ENCODE measurements around the gene WDFY4.

WDFY4 gene

GRCh38 chr10:48900371-48900801 lies 215.7 kb downstream of the WDFY4 start:
- H3K27me3 ChIP-seq (ENCODE audit: control insufficient read depth, insufficient read depth, low read length): peaks cover 2% of the 10 kb centered on the region
- no peaks in the 10 kb centered on the region for H3K4me1 ChIP-seq (ENCODE audit: control insufficient read depth, insufficient read depth, low read length)
- H3K4me3 ChIP-seq (ENCODE audit: low read length): no peak overlapping the region
- H3K36me3 ChIP-seq (ENCODE audit: control insufficient read depth, insufficient read depth, low read length): no peaks in the 10 kb centered on the region
- H3K27ac ChIP-seq (ENCODE audit: low read depth, low read length): no peak overlapping the region
- H3K9ac ChIP-seq (ENCODE audit: low read length): no peak overlapping the region

- H3K9ac ChIP-seq (ENCODE audit: low read length): no peak overlapping the region
- no peak overlapping the region for H3K27ac ChIP-seq (ENCODE audit: low read depth, low read length)
- peaks cover 2% of the 10 kb centered on the region for H3K27me3 ChIP-seq (ENCODE audit: control insufficient read depth, insufficient read depth, low read length)
- no peak overlapping the region for H3K4me3 ChIP-seq (ENCODE audit: low read length)
- H3K36me3 ChIP-seq (ENCODE audit: control insufficient read depth, insufficient read depth, low read length): no peaks in the 10 kb centered on the region
- no peaks in the 10 kb centered on the region for H3K4me1 ChIP-seq (ENCODE audit: control insufficient read depth, insufficient read depth, low read length)
Observed at GRCh38 chr10:48901319-48901718, 216.6 kb downstream of the WDFY4 start.

GRCh38 chr10:48902096-48902495 lies 217.4 kb downstream of the WDFY4 start:
- Histone ChIP-seq H3K9ac (ENCODE audit: low read length) (no peak overlapping the region), H3K27me3 (ENCODE audit: control insufficient read depth, insufficient read depth, low read length) (no peaks in the 10 kb centered on the region), H3K27ac (ENCODE audit: low read depth, low read length) (no peak overlapping the region), H3K4me3 (ENCODE audit: low read length) (no peak overlapping the region), H3K4me1 (ENCODE audit: control insufficient read depth, insufficient read depth, low read length) (no peaks in the 10 kb centered on the region), H3K36me3 (ENCODE audit: control insufficient read depth, insufficient read depth, low read length) (no peaks in the 10 kb centered on the region)

GRCh38 chr10:48903151-48903550 lies 218.5 kb downstream of the WDFY4 start:
- Histone ChIP-seq H3K27me3 (ENCODE audit: control insufficient read depth, insufficient read depth, low read length) (no peaks in the 10 kb centered on the region), H3K4me3 (ENCODE audit: low read length) (no peak overlapping the region), H3K4me1 (ENCODE audit: control insufficient read depth, insufficient read depth, low read length) (no peaks in the 10 kb centered on the region), H3K9ac (ENCODE audit: low read length) (no peak overlapping the region), H3K27ac (ENCODE audit: low read depth, low read length) (no peak overlapping the region), H3K36me3 (ENCODE audit: control insufficient read depth, insufficient read depth, low read length) (no peaks in the 10 kb centered on the region)

- Histone ChIP-seq H3K36me3 (ENCODE audit: control insufficient read depth, insufficient read depth, low read length) (no peaks in the 10 kb centered on the region), H3K27me3 (ENCODE audit: control insufficient read depth, insufficient read depth, low read length) (no peaks in the 10 kb centered on the region), H3K4me1 (ENCODE audit: control insufficient read depth, insufficient read depth, low read length) (no peaks in the 10 kb centered on the region), H3K9ac (ENCODE audit: low read length) (no peak overlapping the region), H3K27ac (ENCODE audit: low read depth, low read length) (no peak overlapping the region), H3K4me3 (ENCODE audit: low read length) (no peak overlapping the region)
Observed at GRCh38 chr10:48904861-48905260, 220.2 kb downstream of the WDFY4 start.

GRCh38 chr10:48905311-48905710 lies 220.6 kb downstream of the WDFY4 start:
- H3K4me1 ChIP-seq (ENCODE audit: control insufficient read depth, insufficient read depth, low read length): no peaks in the 10 kb centered on the region
- H3K27ac ChIP-seq (ENCODE audit: low read depth, low read length): no peak overlapping the region
- H3K27me3 ChIP-seq (ENCODE audit: control insufficient read depth, insufficient read depth, low read length): no peaks in the 10 kb centered on the region
- H3K4me3 ChIP-seq (ENCODE audit: low read length): no peak overlapping the region
- H3K9ac ChIP-seq (ENCODE audit: low read length): no peak overlapping the region
- no peaks in the 10 kb centered on the region for H3K36me3 ChIP-seq (ENCODE audit: control insufficient read depth, insufficient read depth, low read length)

- Histone ChIP-seq H3K4me3 (ENCODE audit: low read length) (no peak overlapping the region), H3K9ac (ENCODE audit: low read length) (no peak overlapping the region), H3K27ac (ENCODE audit: low read depth, low read length) (no peak overlapping the region), H3K27me3 (ENCODE audit: control insufficient read depth, insufficient read depth, low read length) (no peaks in the 10 kb centered on the region), H3K36me3 (ENCODE audit: control insufficient read depth, insufficient read depth, low read length) (no peaks in the 10 kb centered on the region), H3K4me1 (ENCODE audit: control insufficient read depth, insufficient read depth, low read length) (no peaks in the 10 kb centered on the region)
Observed at GRCh38 chr10:48906841-48907240, 222.2 kb downstream of the WDFY4 start.

GRCh38 chr10:48907730-48908129 lies 223.1 kb downstream of the WDFY4 start:
- Histone ChIP-seq H3K9ac (ENCODE audit: low read length) (no peak overlapping the region), H3K36me3 (ENCODE audit: control insufficient read depth, insufficient read depth, low read length) (no peaks in the 10 kb centered on the region), H3K4me3 (ENCODE audit: low read length) (no peak overlapping the region), H3K4me1 (ENCODE audit: control insufficient read depth, insufficient read depth, low read length) (no peaks in the 10 kb centered on the region), H3K27ac (ENCODE audit: low read depth, low read length) (no peak overlapping the region), H3K27me3 (ENCODE audit: control insufficient read depth, insufficient read depth, low read length) (no peaks in the 10 kb centered on the region)

GRCh38 chr10:48910548-48910947 lies 225.9 kb downstream of the WDFY4 start:
- no peaks in the 10 kb centered on the region for H3K36me3 ChIP-seq (ENCODE audit: control insufficient read depth, insufficient read depth, low read length)
- H3K27me3 ChIP-seq (ENCODE audit: control insufficient read depth, insufficient read depth, low read length): no peaks in the 10 kb centered on the region
- H3K4me1 ChIP-seq (ENCODE audit: control insufficient read depth, insufficient read depth, low read length): no peaks in the 10 kb centered on the region
- no peak overlapping the region for H3K4me3 ChIP-seq (ENCODE audit: low read length)
- no peak overlapping the region for H3K9ac ChIP-seq (ENCODE audit: low read length)
- no peak overlapping the region for H3K27ac ChIP-seq (ENCODE audit: low read depth, low read length)

GRCh38 chr10:48913674-48914073 lies 229.0 kb downstream of the WDFY4 start:
- no peaks in the 10 kb centered on the region for H3K36me3 ChIP-seq (ENCODE audit: control insufficient read depth, insufficient read depth, low read length)
- H3K9ac ChIP-seq (ENCODE audit: low read length): no peak overlapping the region

GRCh38 chr10:48923748-48924147 lies 239.1 kb downstream of the WDFY4 start:
- Histone ChIP-seq H3K27ac (ENCODE audit: low read depth, low read length) (no peak overlapping the region), H3K4me3 (ENCODE audit: low read length) (no peak overlapping the region), H3K9ac (ENCODE audit: low read length) (no peak overlapping the region), H3K4me1 (ENCODE audit: control insufficient read depth, insufficient read depth, low read length) (no peaks in the 10 kb centered on the region), H3K27me3 (ENCODE audit: control insufficient read depth, insufficient read depth, low read length) (no peaks in the 10 kb centered on the region), H3K36me3 (ENCODE audit: control insufficient read depth, insufficient read depth, low read length) (no peaks in the 10 kb centered on the region)

More at GRCh38 chr10:48913674-48914073, 229.0 kb downstream of the WDFY4 start:
- H3K4me3 ChIP-seq (ENCODE audit: low read length): no peak overlapping the region
- no peaks in the 10 kb centered on the region for H3K27me3 ChIP-seq (ENCODE audit: control insufficient read depth, insufficient read depth, low read length)
- no peaks in the 10 kb centered on the region for H3K4me1 ChIP-seq (ENCODE audit: control insufficient read depth, insufficient read depth, low read length)
- H3K27ac ChIP-seq (ENCODE audit: low read depth, low read length): no peak overlapping the region

GRCh38 chr10:48924988-48925387 lies 240.3 kb downstream of the WDFY4 start:
- Histone ChIP-seq H3K27ac (ENCODE audit: low read depth, low read length) (no peak overlapping the region), H3K9ac (ENCODE audit: low read length) (no peak overlapping the region), H3K4me3 (ENCODE audit: low read length) (no peak overlapping the region), H3K4me1 (ENCODE audit: control insufficient read depth, insufficient read depth, low read length) (no peaks in the 10 kb centered on the region), H3K27me3 (ENCODE audit: control insufficient read depth, insufficient read depth, low read length) (no peaks in the 10 kb centered on the region), H3K36me3 (ENCODE audit: control insufficient read depth, insufficient read depth, low read length) (no peaks in the 10 kb centered on the region)

- H3K27me3 ChIP-seq (ENCODE audit: control insufficient read depth, insufficient read depth, low read length): no peaks in the 10 kb centered on the region
- H3K4me3 ChIP-seq (ENCODE audit: low read length): no peak overlapping the region
- no peaks in the 10 kb centered on the region for H3K36me3 ChIP-seq (ENCODE audit: control insufficient read depth, insufficient read depth, low read length)
- H3K4me1 ChIP-seq (ENCODE audit: control insufficient read depth, insufficient read depth, low read length): no peaks in the 10 kb centered on the region
- no peak overlapping the region for H3K9ac ChIP-seq (ENCODE audit: low read length)
- no peak overlapping the region for H3K27ac ChIP-seq (ENCODE audit: low read depth, low read length)
Observed at GRCh38 chr10:48926255-48926654, 241.6 kb downstream of the WDFY4 start.
